ENCODE measurements around the gene ERCC5. TPM values are rescaled to one million over a fixed set of nuclear protein-coding genes. Genes with fewer than 3 reads are reported as not detected.

Gene ERCC5
- total RNA-seq, 6 experiments from 2014 or later = 54.1 to 64.4 (median 59.8) TPM

DNA sequence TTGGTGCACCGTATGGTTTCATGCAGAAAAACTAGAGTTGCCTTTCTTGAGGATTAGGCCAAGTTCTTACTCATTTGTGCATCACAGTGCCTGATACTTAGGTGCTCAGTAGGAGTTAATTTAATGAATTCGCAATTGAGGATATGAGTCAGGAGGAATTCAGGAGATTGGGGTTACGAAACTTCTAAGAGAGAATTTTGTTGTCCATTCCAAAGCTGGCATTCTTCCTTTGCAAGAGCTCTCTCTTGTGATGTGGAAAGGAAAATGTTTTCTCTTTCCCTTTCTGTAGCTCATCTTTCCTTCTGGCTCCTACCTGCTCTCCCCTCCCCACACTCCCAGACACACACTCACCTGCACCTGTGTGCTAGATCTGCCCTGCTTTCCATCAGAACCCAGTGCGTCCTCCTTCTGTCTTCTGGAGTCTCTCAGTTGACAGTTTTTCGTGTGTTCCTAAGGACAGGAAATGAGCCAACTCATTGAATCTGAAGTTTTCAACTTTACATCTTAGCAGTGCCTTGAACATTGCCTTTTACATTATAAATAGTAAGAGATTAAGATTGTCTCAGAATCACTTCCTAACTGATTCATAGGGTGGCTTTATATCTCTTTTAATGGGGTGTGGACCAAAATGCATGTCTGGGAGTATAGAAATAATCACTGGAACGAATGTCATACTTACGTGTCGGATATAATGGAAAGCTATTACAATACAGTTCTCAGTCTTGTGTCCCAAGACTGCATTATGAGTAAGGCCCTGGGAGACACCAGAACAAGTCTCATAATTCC lies 19.7 kb upstream of the ERCC5 start:
- no peaks in the 10 kb centered on the region for H3K27me3 Mint-ChIP-seq (ENCODE audit: insufficient read depth)
- peak; percentile 88 for DNase-seq
- peaks cover 42% of the 10 kb centered on the region for H3K4me1 Mint-ChIP-seq (ENCODE audit: low read depth)
- peaks cover 31% of the 10 kb centered on the region for H3K36me3 Mint-ChIP-seq (ENCODE audit: low read depth)
- peak overlapping the region; percentile 90 for H3K4me3 Mint-ChIP-seq
- peak overlapping the region; percentile 97 for H3K27ac Mint-ChIP-seq
- H3K9me3 Mint-ChIP-seq = no peaks in the 10 kb centered on the region
- TF ChIP-seq, protein P1, sequence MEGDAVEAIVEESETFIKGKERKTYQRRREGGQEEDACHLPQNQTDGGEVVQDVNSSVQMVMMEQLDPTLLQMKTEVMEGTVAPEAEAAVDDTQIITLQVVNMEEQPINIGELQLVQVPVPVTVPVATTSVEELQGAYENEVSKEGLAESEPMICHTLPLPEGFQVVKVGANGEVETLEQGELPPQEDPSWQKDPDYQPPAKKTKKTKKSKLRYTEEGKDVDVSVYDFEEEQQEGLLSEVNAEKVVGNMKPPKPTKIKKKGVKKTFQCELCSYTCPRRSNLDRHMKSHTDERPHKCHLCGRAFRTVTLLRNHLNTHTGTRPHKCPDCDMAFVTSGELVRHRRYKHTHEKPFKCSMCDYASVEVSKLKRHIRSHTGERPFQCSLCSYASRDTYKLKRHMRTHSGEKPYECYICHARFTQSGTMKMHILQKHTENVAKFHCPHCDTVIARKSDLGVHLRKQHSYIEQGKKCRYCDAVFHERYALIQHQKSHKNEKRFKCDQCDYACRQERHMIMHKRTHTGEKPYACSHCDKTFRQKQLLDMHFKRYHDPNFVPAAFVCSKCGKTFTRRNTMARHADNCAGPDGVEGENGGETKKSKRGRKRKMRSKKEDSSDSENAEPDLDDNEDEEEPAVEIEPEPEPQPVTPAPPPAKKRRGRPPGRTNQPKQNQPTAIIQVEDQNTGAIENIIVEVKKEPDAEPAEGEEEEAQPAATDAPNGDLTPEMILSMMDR (IDR thresholded peaks at IDR 0.05) = no peak

DNA sequence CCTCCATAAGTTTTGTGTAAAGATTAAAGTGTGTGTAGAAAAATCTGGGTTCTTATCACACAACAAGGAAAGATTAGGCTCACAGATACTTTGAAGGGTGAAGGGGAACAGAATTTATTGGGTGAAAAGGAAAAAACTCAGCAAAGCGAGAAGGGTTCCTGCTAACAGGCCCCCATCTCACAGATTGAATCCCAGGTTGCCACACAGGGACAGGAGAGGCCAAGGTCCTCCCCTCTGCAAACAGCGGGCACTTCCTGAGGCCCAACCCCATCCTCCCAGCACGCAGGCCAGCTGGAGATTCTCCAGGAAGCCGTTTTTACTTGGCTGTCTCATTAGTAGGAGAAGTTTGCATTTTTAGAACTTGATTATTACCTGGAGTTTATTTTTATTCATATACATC lies 15.2 kb upstream of the ERCC5 start:
- TF ChIP-seq, protein P1 (IDR thresholded peaks at IDR 0.05) = no peak
- Mint-ChIP-seq H3K4me3 (no peak overlapping the region), H3K4me1 (ENCODE audit: low read depth) (peaks cover 25% of the 10 kb centered on the region), H3K27me3 (ENCODE audit: insufficient read depth) (no peaks in the 10 kb centered on the region), H3K27ac (no peak overlapping the region), H3K36me3 (ENCODE audit: low read depth) (peaks cover 17% of the 10 kb centered on the region), H3K9me3 (no peaks in the 10 kb centered on the region)
- DNase-seq = no peak

DNA sequence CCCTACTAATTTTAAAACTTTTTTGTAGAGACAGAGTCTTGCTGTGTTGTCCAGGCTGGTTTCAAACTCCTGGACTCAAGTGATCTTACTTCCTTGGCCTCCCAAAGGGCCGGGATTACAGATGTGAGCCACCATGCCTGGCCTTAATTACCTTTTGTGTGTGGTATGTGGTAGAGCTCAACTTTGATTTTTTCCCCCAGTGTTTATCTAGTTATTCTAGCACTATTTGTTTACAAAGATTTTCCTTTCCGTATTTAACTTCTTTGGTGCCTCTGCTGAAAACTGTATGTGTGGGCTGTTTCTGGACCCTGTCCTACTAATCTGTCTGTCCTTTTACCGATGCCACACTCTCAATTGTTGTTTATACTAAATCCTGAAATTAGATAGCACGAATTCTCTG lies 9.4 kb upstream of the ERCC5 start:
- TF ChIP-seq, protein P1 (IDR thresholded peaks at IDR 0.05) = no peak
- Mint-ChIP-seq H3K27ac (no peak overlapping the region), H3K9me3 (no peaks in the 10 kb centered on the region)

DNA sequence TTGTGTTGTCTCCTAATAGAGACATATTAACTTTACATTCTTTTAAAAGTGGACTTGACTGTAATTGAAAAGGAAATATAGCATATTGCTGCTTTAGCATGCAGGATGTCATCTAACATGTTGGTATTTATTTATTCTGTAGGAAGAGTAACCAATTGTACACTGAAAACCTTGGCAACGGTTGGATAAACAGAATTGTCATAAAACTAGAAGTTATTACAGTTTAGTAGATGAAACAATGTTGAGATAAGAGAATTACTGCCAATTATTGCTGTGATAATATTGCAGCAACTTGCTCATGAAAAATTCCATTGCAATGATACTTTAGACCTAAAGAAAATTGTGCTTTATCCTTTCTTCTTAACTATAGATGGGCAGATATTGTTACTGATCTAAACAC lies 7.6 kb upstream of the ERCC5 start:
- H3K4me3 Mint-ChIP-seq = no peak overlapping the region
- TF ChIP-seq, protein P1 (IDR thresholded peaks at IDR 0.05) = no peak
- H3K27ac Mint-ChIP-seq = peak overlapping the region; percentile 29
- H3K36me3 Mint-ChIP-seq (ENCODE audit: low read depth) = peaks cover 29% of the 10 kb centered on the region
- peak; percentile 24 for DNase-seq
- H3K9me3 Mint-ChIP-seq = no peaks in the 10 kb centered on the region
- H3K4me1 Mint-ChIP-seq (ENCODE audit: low read depth) = peaks cover 24% of the 10 kb centered on the region
- H3K27me3 Mint-ChIP-seq (ENCODE audit: insufficient read depth) = no peaks in the 10 kb centered on the region

More for the DNA sequence above, 9.4 kb upstream of the ERCC5 start:
- no peak for DNase-seq
- Mint-ChIP-seq H3K4me1 (ENCODE audit: low read depth) (peaks cover 24% of the 10 kb centered on the region), H3K4me3 (no peak overlapping the region), H3K36me3 (ENCODE audit: low read depth) (peaks cover 36% of the 10 kb centered on the region), H3K27me3 (ENCODE audit: insufficient read depth) (no peaks in the 10 kb centered on the region)

DNA sequence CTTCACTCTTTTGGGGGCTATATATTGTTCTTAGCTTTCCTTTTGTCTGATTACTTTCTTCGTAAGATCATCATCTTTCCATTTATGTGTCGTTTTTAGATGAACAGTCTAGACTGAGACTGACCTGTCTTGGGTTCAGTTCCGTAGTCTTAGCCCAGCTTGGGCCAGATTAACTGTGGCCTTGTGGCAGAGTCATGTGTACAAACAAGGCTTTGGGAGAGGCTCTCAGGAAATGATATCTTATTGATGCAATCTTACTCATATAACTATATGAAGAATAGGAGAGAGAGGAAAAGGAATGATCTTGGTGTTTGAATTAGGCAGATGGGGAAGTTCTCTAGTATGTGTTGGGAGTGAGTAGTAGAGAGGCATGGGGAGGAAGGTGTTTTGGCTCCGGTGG lies 6.8 kb upstream of the ERCC5 start:
- Mint-ChIP-seq H3K4me3 (0 out of 2 replicates have a peak overlapping the region, but pooled peaks have one; percentile 1), H3K27me3 (ENCODE audit: insufficient read depth) (no peaks in the 10 kb centered on the region), H3K9me3 (no peaks in the 10 kb centered on the region), H3K4me1 (ENCODE audit: low read depth) (peaks cover 24% of the 10 kb centered on the region), H3K36me3 (ENCODE audit: low read depth) (peaks cover 33% of the 10 kb centered on the region), H3K27ac (peak overlapping the region; percentile 29)
- TF ChIP-seq, protein P1 (IDR thresholded peaks at IDR 0.05) = no peak
- no peak for DNase-seq

Measured in HFFc6 (cell line).